ENCODE results near the gene EHD1.

The EHD1 gene

GRCh38 chr11:64864473-64865285 is 13.7 kb downstream of the EHD1 start:
- CTCF ChIA-PET = interaction anchor here (0.7 to 33.1 kb wide), 3 partner anchors 15 to 162 kb away, joined by 3 to 1137 read pairs (median 356); partner anchors contain the start of genes CDC42BPG, EHD1 and SNX15
- peak; percentile 66 for DNase-seq (ENCODE audit: extremely low spot score)
- no peak for TF ChIP-seq CTCF (IDR thresholded peaks at IDR 0.05; ENCODE audit: control extremely low read depth, extremely low read depth, low read depth, missing control alignments)
- POLR2A ChIA-PET = interaction anchor here (1.8 to 13.1 kb wide), 5 partner anchors 8 to 15 kb away, joined by 7 to 225 read pairs (median 23); partner anchors contain the start of gene EHD1

- CTCF ChIA-PET = interaction anchor here (0.7 to 33.1 kb wide), 3 partner anchors 15 to 163 kb away, joined by 3 to 1137 read pairs (median 356); partner anchors contain the start of genes CDC42BPG, EHD1 and SNX15
- POLR2A ChIA-PET = interaction anchor here (1.8 to 13.1 kb wide), 5 partner anchors 8 to 15 kb away, joined by 7 to 225 read pairs (median 23); partner anchors contain the start of gene EHD1
- TF ChIP-seq CTCF (IDR thresholded peaks at IDR 0.05; ENCODE audit: control extremely low read depth, extremely low read depth, low read depth, missing control alignments) = no peak
- DNase-seq (ENCODE audit: extremely low spot score) = no peak
Observed at GRCh38 chr11:64864135-64864472, 14.3 kb downstream of the EHD1 start.

- CTCF ChIA-PET = interaction anchor here (0.7 to 33.1 kb wide), 3 partner anchors 14 to 163 kb away, joined by 3 to 1137 read pairs (median 356); partner anchors contain the start of genes CDC42BPG, EHD1 and SNX15
Observed at GRCh38 chr11:64863391-64864060, 14.9 kb downstream of the EHD1 start.

GRCh38 chr11:64862987-64863390 is 15.4 kb downstream of the EHD1 start:
- no peak for DNase-seq (ENCODE audit: extremely low spot score)
- no peak for TF ChIP-seq CTCF (IDR thresholded peaks at IDR 0.05; ENCODE audit: control extremely low read depth, extremely low read depth, low read depth, missing control alignments)
- ChIA-PET CTCF (interaction anchor here (16.7 to 33.1 kb wide), 2 partner anchors 13 to 24 kb away, joined by 356 to 1137 read pairs; partner anchors contain the start of genes CDC42BPG and EHD1), POLR2A (interaction anchor here (0.5 to 13.1 kb wide), 3 partner anchors 10 to 486 kb away, joined by 4 to 225 read pairs (median 23); partner anchors contain the start of gene EHD1)

More at GRCh38 chr11:64863391-64864060, 14.9 kb downstream of the EHD1 start:
- TF ChIP-seq CTCF (IDR thresholded peaks at IDR 0.05; ENCODE audit: control extremely low read depth, extremely low read depth, low read depth, missing control alignments) = no peak
- POLR2A ChIA-PET = interaction anchor here (0.5 to 13.1 kb wide), 5 partner anchors 9 to 184 kb away, joined by 3 to 225 read pairs (median 23); partner anchors contain the start of gene EHD1
- DNase-seq (ENCODE audit: extremely low spot score) = no peak

- no peak for DNase-seq (ENCODE audit: extremely low spot score)
- TF ChIP-seq CTCF (IDR thresholded peaks at IDR 0.05; ENCODE audit: control extremely low read depth, extremely low read depth, low read depth, missing control alignments) = no peak
- ChIA-PET CTCF (interaction anchor here (1.1 to 33.1 kb wide), 3 partner anchors 8 to 26 kb away, joined by 3 to 1137 read pairs (median 356); partner anchors contain the start of genes CDC42BPG and EHD1), POLR2A (interaction anchor here (0.5 to 13.1 kb wide), 7 partner anchors 8 to 656 kb away, joined by 3 to 225 read pairs (median 5); partner anchors contain the start of gene EHD1)
Observed at GRCh38 chr11:64861227-64861975, 17.0 kb downstream of the EHD1 start.

All from GM10248 (cell line).